ENCODE results near the gene PKIB.
"Not testable (repeated sequence)": the region's sequence is repeated elsewhere in the genome, so short reads cannot be mapped to it uniquely, and the experiment has no call there.

The PKIB gene

GRCh38 chr6:122748945-122749344 lies 138.7 kb downstream of the PKIB start:
- DNase-seq (ENCODE audit: low spot score): not testable (repeated sequence)

GRCh38 chr6:122749451-122750050 lies 139.3 kb downstream of the PKIB start:
- DNase-seq (ENCODE audit: low spot score): no peak

GRCh38 chr6:122751326-122751725 lies 141.1 kb downstream of the PKIB start:
- DNase-seq (ENCODE audit: low spot score): peak; percentile 52

- DNase-seq (ENCODE audit: low spot score): no peak
Observed at GRCh38 chr6:122752459-122752858, 142.3 kb downstream of the PKIB start.

- DNase-seq (ENCODE audit: low spot score): no peak
Observed at GRCh38 chr6:122753000-122753687, 142.9 kb downstream of the PKIB start.

- DNase-seq (ENCODE audit: low spot score): no peak
Observed at GRCh38 chr6:122753688-122754056, 143.5 kb downstream of the PKIB start.

- DNase-seq (ENCODE audit: low spot score): no peak
Observed at GRCh38 chr6:122754191-122754731, 144.1 kb downstream of the PKIB start.

GRCh38 chr6:122755901-122756300 lies 145.7 kb downstream of the PKIB start:
- no peak for DNase-seq (ENCODE audit: low spot score)

GRCh38 chr6:122758927-122759334 lies 148.7 kb downstream of the PKIB start:
- no peak for DNase-seq (ENCODE audit: low spot score)

GRCh38 chr6:122760330-122760729 lies 150.1 kb downstream of the PKIB start:
- no peak for DNase-seq (ENCODE audit: low spot score)

GRCh38 chr6:122766256-122766655 lies 156.1 kb downstream of the PKIB start:
- no peak for DNase-seq (ENCODE audit: low spot score)

- DNase-seq (ENCODE audit: low spot score): no peak
Observed at GRCh38 chr6:122770835-122771601, 160.8 kb downstream of the PKIB start.

GRCh38 chr6:122772724-122773415 lies 162.7 kb downstream of the PKIB start:
- DNase-seq (ENCODE audit: low spot score): no peak

All from germinal center (tissue), 1 donor.